ENCODE data around the gene RPL5. TPM values are rescaled to one million over a fixed set of nuclear protein-coding genes. Genes with fewer than 3 reads are reported as not detected.

The RPL5 gene
- total and polyA plus RNA-seq, 2 of the 4 experiments (the other 2 are of a cell fraction) = 1,406 to 1,679 TPM

DNA sequence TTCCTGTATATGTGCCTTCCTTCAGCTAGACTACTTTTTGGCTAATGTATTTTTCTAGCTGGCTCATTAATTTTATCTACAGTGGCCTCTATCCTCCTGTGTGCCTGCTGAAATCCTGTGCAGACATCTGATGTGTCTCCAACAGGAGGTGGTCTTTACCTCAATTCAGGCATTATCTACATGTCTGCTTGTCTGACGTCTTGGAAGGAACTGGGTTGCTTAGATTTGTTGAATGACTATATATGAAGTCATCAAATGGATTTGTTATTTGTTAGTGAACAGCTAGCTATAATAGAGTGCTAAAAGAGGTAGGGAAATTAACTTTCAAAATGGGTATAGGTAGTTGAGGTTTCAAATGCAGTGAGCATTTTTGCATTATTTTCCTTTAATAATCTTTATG lies 6.7 kb downstream of the RPL5 start:
- Histone ChIP-seq H3K23ac (ENCODE audit: low read depth, low read length) (no peak overlapping the region), H4K91ac (ENCODE audit: insufficient read depth, low read depth, low read length) (no peak overlapping the region), H2BK15ac (ENCODE audit: low read depth, low read length) (no peak overlapping the region), H2AK9ac (replicated peaks; ENCODE audit: low read depth, low read length, poor library complexity) (no peak overlapping the region), H3K27me3 (ENCODE audit: control insufficient read depth, insufficient read depth, low read length) (no peaks in the 10 kb centered on the region), H3K27ac (ENCODE audit: insufficient read depth, low read length) (no peak overlapping the region), H3K4me1 (ENCODE audit: control insufficient read depth, insufficient read depth, low read length) (peaks cover 7% of the 10 kb centered on the region), H2BK120ac (ENCODE audit: low read depth, low read length) (no peak overlapping the region), H3K9me3 (ENCODE audit: control insufficient read depth, insufficient read depth, low read length) (no peaks in the 10 kb centered on the region), H4K8ac (ENCODE audit: low read depth in 2 of 2, low read length in 2 of 2) (no peak overlapping the region), H2AK5ac (ENCODE audit: low read depth, low read length) (no peak overlapping the region), H3K18ac (ENCODE audit: low read depth, low read length) (no peak overlapping the region), H4K5ac (ENCODE audit: low read depth, low read length) (no peak overlapping the region), H4K20me1 (ENCODE audit: insufficient read depth, low read length) (peaks cover 88% of the 10 kb centered on the region), H2BK20ac (ENCODE audit: low read depth, low read length) (no peak overlapping the region), H3K56ac (ENCODE audit: extremely low read depth, insufficient read depth, low read length) (no peak overlapping the region), H3K9ac (ENCODE audit: low read depth, low read length) (no peak overlapping the region), H3K4me2 (ENCODE audit: low read depth, low read length) (no peak overlapping the region), H2BK5ac (ENCODE audit: low read depth, low read length, poor library complexity, severe bottlenecking) (no peak overlapping the region), H3K79me1 (ENCODE audit: low read depth in 1 of 2, low read length in 2 of 2) (peaks cover 15 to 45% of the 10 kb centered on the region in 2 experiments), H3K36me3 (ENCODE audit: control insufficient read depth, insufficient read depth, low read length) (peaks cover 55% of the 10 kb centered on the region), H3K4me3 (ENCODE audit: insufficient read depth, low read depth, low read length) (no peak overlapping the region), H2AFZ (replicated peaks; ENCODE audit: low read length, poor library complexity) (no peak overlapping the region), H3K14ac (replicated peaks; ENCODE audit: low read depth, low read length) (no peak overlapping the region), H3K9me1 (ENCODE audit: insufficient read depth, low read length) (0 out of 2 replicates have a peak, but pooled peaks cover 3% of the 10 kb centered on the region), H3K4ac (ENCODE audit: low read depth, low read length) (no peak overlapping the region)
- dilution Hi-C loops (cut with HindIII; ENCODE audit: low sequenced_read_pairs, unreplicated experiment) (no loop called here), in situ Hi-C loops (cut with MboI; ENCODE audit: low sequenced_read_pairs) (no loop called here), intact Hi-C loops (cut with micrococcal nuclease) (loop anchor here (10.0 kb wide), 2 partner anchors 354 to 524 kb away; partner anchors contain the start of gene GFI1)
- WGBS, 2 experiments (ENCODE audit: extremely low coverage in 2 of 2, insufficient read length in 1 of 2) = 0% methylated on average over 1 of the region's 1 CpG; no CpG with 5 or more reads in 1 of the 2 experiments
- DNase-seq (peak; percentile 45), ATAC-seq (ENCODE audit: low read depth) (peak; percentile 28)
- ChIA-PET CTCF (no interaction called here), POLR2A (ENCODE audit: unreplicated experiment) (interaction anchor here (0.6 kb wide), 1 partner anchor 34 kb away, joined by 3 read pairs; no protein-coding TSS in a partner anchor)
- no peak for TF ChIP-seq FOS (IDR thresholded peaks at IDR 0.05; ENCODE audit: low read depth, low read length)
- TF ChIP-seq, protein P1, sequence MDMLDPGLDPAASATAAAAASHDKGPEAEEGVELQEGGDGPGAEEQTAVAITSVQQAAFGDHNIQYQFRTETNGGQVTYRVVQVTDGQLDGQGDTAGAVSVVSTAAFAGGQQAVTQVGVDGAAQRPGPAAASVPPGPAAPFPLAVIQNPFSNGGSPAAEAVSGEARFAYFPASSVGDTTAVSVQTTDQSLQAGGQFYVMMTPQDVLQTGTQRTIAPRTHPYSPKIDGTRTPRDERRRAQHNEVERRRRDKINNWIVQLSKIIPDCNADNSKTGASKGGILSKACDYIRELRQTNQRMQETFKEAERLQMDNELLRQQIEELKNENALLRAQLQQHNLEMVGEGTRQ (IDR thresholded peaks at IDR 0.05; ENCODE audit: low read depth, low read length) = no peak
- TF ChIP-seq RFX5 (IDR thresholded peaks at IDR 0.05; ENCODE audit: low read depth, low read length) = no peak
- no peak for TF ChIP-seq MAFK (IDR thresholded peaks at IDR 0.05; ENCODE audit: low read depth, low read length)
- TF ChIP-seq MAZ (IDR thresholded peaks at IDR 0.05; ENCODE audit: borderline replicate concordance, low read depth, low read length) = no peak
- TF ChIP-seq, protein P2, sequence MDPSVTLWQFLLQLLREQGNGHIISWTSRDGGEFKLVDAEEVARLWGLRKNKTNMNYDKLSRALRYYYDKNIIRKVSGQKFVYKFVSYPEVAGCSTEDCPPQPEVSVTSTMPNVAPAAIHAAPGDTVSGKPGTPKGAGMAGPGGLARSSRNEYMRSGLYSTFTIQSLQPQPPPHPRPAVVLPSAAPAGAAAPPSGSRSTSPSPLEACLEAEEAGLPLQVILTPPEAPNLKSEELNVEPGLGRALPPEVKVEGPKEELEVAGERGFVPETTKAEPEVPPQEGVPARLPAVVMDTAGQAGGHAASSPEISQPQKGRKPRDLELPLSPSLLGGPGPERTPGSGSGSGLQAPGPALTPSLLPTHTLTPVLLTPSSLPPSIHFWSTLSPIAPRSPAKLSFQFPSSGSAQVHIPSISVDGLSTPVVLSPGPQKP (IDR thresholded peaks at IDR 0.05; ENCODE audit: borderline replicate concordance, low read depth, low read length) = no peak
- TF ChIP-seq RAD21 (IDR thresholded peaks at IDR 0.05; ENCODE audit: low read length) = no peak
- TF ChIP-seq RCOR1 (IDR thresholded peaks at IDR 0.05; ENCODE audit: insufficient replicate concordance, low read length) = no peak
- no peak for TF ChIP-seq NFE2L2 (IDR thresholded peaks at IDR 0.05; ENCODE audit: low read depth, low read length)
- TF ChIP-seq SMC3 (IDR thresholded peaks at IDR 0.05; ENCODE audit: low read depth, low read length) = no peak
- no peak for TF ChIP-seq POLR2A (IDR thresholded peaks at IDR 0.05; ENCODE audit: low read depth, low read length)
- TF ChIP-seq CEBPB (IDR thresholded peaks at IDR 0.05; ENCODE audit: low read depth, low read length) = no peak
- no peak for TF ChIP-seq MXI1 (IDR thresholded peaks at IDR 0.05; ENCODE audit: borderline replicate concordance, low read depth, low read length)
- no TSS peak for BruUV-seq (replicated peaks)

All from IMR-90 (cell line).